ENCODE results near the gene ZNF629. TPM values are rescaled to one million over a fixed set of nuclear protein-coding genes. Genes with fewer than 3 reads are reported as not detected.

Gene ZNF629
- total RNA-seq, 1 donor from 2014 or later = 13.3 TPM

DNA sequence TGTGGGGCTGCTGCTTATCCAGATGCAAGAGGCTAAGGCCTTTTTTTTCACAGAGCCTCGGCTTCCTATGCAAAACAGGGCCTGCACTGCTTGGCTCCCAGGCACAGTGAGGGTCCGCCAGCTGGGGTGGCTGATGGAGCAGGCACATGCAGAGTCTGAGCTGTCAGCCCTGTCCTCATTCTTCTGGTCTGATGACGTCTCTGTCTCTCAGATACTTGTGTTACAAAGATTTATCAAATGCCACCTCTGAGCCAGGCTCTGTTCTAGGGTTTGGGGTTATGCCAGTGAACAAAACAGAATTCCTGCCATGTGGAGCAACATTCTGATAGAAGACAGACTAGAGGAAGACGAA, 20.1 kb downstream of the ZNF629 start:
- H3K4me1 ChIP-seq = peaks cover 16% of the 10 kb centered on the region
- intact Hi-C loops (cut with DNase I) = loop anchor here (10.0 kb wide), 1 partner anchor 52 kb away; no protein-coding TSS in a partner anchor

DNA sequence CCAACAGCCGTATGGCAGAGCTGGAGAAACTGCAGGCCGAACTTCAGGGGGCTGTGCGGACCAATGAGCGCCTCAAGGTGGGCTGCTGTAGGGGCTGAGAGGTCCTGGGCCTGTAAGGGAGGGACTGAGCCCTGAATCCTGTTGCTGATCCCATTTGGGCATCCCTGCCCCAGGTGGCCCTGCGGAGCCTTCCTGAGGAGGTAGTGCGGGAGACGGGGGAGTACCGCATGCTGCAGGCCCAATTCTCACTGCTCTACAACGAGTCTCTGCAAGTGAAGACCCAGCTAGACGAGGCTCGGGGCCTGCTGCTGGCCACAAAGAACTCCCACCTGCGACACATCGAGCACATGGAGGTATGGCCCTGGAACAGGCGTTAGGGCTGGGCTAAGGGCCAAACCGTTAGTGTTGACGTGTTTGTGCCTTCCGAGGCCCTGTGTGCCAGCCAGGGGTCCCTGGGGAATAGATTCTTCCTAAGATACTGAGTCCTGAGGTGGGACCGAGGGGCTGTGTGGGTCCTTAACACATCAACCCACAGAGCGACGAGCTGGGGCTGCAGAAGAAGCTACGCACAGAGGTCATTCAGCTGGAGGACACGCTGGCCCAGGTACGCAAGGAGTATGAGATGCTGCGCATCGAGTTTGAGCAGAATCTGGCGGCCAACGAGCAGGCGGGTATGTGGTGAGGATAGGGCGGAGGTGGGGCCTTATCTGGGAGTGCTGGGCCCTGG, 20.6 kb downstream of the ZNF629 start:
- Histone ChIP-seq H3K4me1 (peaks cover 19% of the 10 kb centered on the region), H3K27ac (no peak overlapping the region), H3K36me3 (peaks cover 82% of the 10 kb centered on the region), H3K4me3 (no peak overlapping the region), H3K27me3 (no peaks in the 10 kb centered on the region), H3K9me3 (no peaks in the 10 kb centered on the region)
- ATAC-seq = no peak
- TF ChIP-seq, protein P1, sequence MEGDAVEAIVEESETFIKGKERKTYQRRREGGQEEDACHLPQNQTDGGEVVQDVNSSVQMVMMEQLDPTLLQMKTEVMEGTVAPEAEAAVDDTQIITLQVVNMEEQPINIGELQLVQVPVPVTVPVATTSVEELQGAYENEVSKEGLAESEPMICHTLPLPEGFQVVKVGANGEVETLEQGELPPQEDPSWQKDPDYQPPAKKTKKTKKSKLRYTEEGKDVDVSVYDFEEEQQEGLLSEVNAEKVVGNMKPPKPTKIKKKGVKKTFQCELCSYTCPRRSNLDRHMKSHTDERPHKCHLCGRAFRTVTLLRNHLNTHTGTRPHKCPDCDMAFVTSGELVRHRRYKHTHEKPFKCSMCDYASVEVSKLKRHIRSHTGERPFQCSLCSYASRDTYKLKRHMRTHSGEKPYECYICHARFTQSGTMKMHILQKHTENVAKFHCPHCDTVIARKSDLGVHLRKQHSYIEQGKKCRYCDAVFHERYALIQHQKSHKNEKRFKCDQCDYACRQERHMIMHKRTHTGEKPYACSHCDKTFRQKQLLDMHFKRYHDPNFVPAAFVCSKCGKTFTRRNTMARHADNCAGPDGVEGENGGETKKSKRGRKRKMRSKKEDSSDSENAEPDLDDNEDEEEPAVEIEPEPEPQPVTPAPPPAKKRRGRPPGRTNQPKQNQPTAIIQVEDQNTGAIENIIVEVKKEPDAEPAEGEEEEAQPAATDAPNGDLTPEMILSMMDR (IDR thresholded peaks at IDR 0.05) = no peak
- DNase-seq = peak; percentile 58
- intact Hi-C loops (cut with DNase I) = loop anchor here (10.0 kb wide), 1 partner anchor 52 kb away; no protein-coding TSS in a partner anchor

More for the DNA sequence above, 20.1 kb downstream of the ZNF629 start:
- TF ChIP-seq, protein P1 (IDR thresholded peaks at IDR 0.05) = no peak
- ATAC-seq (no peak), DNase-seq (no peak)
- Histone ChIP-seq H3K36me3 (peaks cover 88% of the 10 kb centered on the region), H3K4me3 (no peak overlapping the region), H3K27me3 (no peaks in the 10 kb centered on the region), H3K9me3 (no peaks in the 10 kb centered on the region), H3K27ac (no peak overlapping the region)

DNA sequence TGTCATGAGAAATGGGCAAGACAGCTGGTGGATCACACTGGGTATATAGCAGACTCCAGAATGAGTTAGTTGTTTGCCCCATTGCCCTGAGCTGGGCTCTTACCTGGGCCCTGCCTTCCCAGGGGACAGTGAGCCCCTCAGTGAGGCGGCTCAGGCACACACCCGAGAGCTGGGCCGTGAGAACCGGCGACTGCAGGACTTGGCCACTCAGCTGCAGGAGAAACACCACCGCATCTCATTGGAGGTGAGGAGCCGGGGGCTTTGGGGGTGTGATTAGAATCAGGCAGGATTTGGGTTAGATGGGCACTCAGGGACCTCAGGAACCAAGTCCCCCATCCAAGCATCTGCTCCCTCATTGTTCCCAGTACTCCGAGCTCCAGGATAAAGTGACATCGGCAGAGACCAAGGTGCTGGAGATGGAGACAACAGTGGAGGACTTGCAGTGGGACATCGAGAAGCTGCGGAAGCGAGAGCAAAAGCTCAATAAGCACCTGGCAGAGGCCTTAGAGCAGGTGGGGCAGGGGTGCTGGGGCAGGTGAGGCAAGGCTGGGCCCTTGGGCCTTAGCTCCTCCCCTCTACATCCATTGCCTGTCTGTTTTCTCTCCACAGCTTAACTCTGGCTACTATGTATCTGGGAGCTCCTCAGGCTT, 22.1 kb downstream of the ZNF629 start:
- Histone ChIP-seq H3K27me3 (no peaks in the 10 kb centered on the region), H3K4me3 (no peak overlapping the region), H3K9me3 (no peaks in the 10 kb centered on the region), H3K27ac (no peak overlapping the region), H3K36me3 (peaks cover 68% of the 10 kb centered on the region), H3K4me1 (peaks cover 25% of the 10 kb centered on the region)
- DNase-seq = no peak
- intact Hi-C loops (cut with DNase I) = loop anchor here (10.0 kb wide), 1 partner anchor 50 kb away; no protein-coding TSS in a partner anchor
- TF ChIP-seq, protein P1 (IDR thresholded peaks at IDR 0.05) = no peak
- ATAC-seq = no peak

DNA sequence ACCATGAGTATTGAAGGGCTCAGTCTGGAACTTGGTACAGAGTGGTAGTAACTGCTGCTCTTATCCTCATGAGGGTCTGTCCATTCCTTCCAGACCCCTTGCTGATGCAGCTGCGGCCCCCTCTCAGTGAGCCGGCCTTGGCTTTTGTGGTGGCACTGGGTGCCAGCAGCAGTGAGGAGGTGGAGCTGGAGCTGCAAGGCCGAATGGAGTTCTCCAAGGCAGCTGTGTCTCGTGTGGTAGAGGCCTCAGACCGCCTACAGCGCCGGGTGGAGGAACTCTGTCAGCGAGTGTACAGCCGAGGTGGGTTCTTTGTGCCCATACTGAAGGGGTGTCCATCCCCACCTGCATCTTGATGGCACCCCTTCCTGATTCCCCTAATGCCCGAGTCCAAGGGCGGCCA, 22.9 kb downstream of the ZNF629 start:
- Histone ChIP-seq H3K4me3 (no peak overlapping the region), H3K27me3 (no peaks in the 10 kb centered on the region), H3K4me1 (peaks cover 25% of the 10 kb centered on the region), H3K9me3 (no peaks in the 10 kb centered on the region), H3K27ac (no peak overlapping the region), H3K36me3 (peaks cover 59% of the 10 kb centered on the region)
- TF ChIP-seq, protein P1 (IDR thresholded peaks at IDR 0.05) = no peak
- ATAC-seq (no peak), DNase-seq (no peak)
- intact Hi-C loops (cut with DNase I) = loop anchor here (10.0 kb wide), 1 partner anchor 49 kb away; no protein-coding TSS in a partner anchor

DNA sequence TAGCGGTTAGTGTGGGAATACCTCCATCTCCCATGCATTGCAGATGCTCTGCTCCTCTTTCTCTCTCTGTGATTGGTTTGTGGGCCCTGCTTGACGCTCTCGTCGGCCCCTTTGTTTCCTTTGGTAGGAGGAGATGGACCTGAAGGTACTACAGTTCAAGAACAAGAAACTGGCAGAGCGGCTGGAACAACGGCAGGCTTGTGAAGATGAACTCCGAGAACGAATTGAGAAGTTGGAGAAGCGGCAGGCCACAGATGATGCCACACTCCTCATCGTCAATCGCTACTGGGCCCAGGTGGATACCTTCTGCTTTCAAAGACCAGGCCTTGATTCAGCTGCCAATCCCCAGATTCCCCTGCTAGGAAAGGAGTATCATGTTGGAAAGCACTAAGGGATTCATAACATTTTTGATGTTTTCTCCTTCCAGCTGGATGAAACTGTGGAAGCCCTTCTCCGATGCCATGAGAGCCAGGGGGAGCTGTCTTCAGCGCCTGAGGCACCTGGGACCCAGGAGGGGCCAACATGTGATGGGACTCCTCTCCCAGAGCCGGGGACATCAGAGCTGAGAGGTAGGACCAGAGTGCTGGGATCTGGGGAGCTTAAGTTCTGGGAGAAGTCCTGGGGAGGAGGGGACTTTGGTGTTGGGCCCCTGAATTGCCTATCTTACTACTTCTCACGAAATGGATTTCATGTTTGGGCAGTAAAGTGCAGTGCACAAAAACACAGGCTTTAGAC, 23.8 kb downstream of the ZNF629 start:
- peaks cover 25% of the 10 kb centered on the region for H3K4me1 ChIP-seq
- peak overlapping the region; percentile 89 for H3K4me3 ChIP-seq
- DNase-seq (no peak), ATAC-seq (no peak)
- TF ChIP-seq, protein P1 (IDR thresholded peaks at IDR 0.05) = no peak
- H3K27me3 ChIP-seq = no peaks in the 10 kb centered on the region
- peaks cover 50% of the 10 kb centered on the region for H3K36me3 ChIP-seq
- intact Hi-C loops (cut with DNase I) = loop anchor here (10.0 kb wide), 1 partner anchor 48 kb away; no protein-coding TSS in a partner anchor
- no peaks in the 10 kb centered on the region for H3K9me3 ChIP-seq
- peak overlapping the region; percentile 90 for H3K27ac ChIP-seq
